ENCODE measurements around the gene STK32C. TPM values are rescaled to one million over a fixed set of nuclear protein-coding genes. Genes with fewer than 3 reads are reported as not detected.
"Not testable (repeated sequence)": the region's sequence is repeated elsewhere in the genome, so short reads cannot be mapped to it uniquely, and the experiment has no call there.

Gene STK32C
- total and polyA plus RNA-seq, 8 donors, result 9.9 to 18.2 (median 11.6) TPM

DNA sequence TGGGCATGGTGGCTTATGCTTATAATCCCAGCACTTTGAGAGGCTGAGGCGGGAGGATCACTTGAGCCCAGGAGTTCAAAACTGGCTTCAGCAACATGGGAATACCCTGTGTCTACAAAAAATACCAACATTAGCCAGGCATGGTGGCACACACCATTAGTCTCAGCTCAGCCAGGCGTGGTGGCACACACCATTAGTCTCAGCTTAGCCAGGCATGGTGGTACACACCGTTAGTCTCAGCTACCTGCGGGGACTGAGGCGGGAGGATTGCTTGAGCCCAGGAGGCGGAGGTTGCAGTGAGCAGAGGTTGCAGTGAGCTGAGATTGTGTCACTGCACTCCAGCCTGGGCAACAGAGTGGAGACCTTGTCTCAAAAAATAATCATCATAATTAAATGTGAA is 33.3 kb upstream of the STK32C start:
- intact Hi-C loops (cut with DNase I), result loop anchor here in 1 of 2 donors (10.0 kb wide), 1 partner anchor 116 kb away; no protein-coding TSS in a partner anchor
- no peaks in the 10 kb centered on the region for H3K27me3 ChIP-seq
- DNase-seq (peak in 1 of 4 donors; percentile 6), ATAC-seq (no peak)
- no peak overlapping the region for H3K4me3 ChIP-seq
- no peak overlapping the region for H3K27ac ChIP-seq
- peaks cover 6 to 17% of the 10 kb centered on the region in 2 donors for H3K4me1 ChIP-seq
- peaks cover 0 to 19% of the 10 kb centered on the region in 2 donors for H3K36me3 ChIP-seq
- no peaks in the 10 kb centered on the region for H3K9me3 ChIP-seq
- TF ChIP-seq, protein P1, sequence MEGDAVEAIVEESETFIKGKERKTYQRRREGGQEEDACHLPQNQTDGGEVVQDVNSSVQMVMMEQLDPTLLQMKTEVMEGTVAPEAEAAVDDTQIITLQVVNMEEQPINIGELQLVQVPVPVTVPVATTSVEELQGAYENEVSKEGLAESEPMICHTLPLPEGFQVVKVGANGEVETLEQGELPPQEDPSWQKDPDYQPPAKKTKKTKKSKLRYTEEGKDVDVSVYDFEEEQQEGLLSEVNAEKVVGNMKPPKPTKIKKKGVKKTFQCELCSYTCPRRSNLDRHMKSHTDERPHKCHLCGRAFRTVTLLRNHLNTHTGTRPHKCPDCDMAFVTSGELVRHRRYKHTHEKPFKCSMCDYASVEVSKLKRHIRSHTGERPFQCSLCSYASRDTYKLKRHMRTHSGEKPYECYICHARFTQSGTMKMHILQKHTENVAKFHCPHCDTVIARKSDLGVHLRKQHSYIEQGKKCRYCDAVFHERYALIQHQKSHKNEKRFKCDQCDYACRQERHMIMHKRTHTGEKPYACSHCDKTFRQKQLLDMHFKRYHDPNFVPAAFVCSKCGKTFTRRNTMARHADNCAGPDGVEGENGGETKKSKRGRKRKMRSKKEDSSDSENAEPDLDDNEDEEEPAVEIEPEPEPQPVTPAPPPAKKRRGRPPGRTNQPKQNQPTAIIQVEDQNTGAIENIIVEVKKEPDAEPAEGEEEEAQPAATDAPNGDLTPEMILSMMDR (IDR thresholded peaks at IDR 0.05), result no peak

DNA sequence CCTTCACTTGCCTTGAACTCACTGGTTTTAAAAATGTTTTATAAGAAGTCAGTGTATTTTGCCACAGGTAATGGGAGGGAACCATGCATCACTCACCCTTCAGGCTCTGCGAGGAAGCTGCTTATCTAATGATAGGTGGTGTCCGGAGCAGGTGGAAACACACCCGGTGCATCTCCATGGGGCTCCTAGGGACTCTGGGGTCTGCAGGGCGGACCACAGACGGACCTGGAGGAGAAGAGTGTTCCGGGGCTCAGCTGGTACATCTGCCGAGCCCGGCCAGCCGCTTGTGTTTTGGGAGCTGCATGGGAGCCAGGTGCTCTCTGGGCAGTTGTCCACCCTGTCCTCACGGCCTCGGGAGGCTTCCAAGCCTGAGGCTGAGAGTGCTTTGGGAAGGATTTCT is 31.5 kb upstream of the STK32C start:
- H3K4me3 ChIP-seq, result no peak overlapping the region
- intact Hi-C loops (cut with DNase I), result no loop called here
- H3K9me3 ChIP-seq, result no peaks in the 10 kb centered on the region
- H3K27me3 ChIP-seq, result no peaks in the 10 kb centered on the region
- peaks cover 0 to 6% of the 10 kb centered on the region in 2 donors for H3K36me3 ChIP-seq
- no peak overlapping the region for H3K27ac ChIP-seq
- ATAC-seq (no peak), DNase-seq (no peak)
- TF ChIP-seq, protein P1 (IDR thresholded peaks at IDR 0.05), result no peak
- H3K4me1 ChIP-seq, result peaks cover 10 to 28% of the 10 kb centered on the region in 2 donors

DNA sequence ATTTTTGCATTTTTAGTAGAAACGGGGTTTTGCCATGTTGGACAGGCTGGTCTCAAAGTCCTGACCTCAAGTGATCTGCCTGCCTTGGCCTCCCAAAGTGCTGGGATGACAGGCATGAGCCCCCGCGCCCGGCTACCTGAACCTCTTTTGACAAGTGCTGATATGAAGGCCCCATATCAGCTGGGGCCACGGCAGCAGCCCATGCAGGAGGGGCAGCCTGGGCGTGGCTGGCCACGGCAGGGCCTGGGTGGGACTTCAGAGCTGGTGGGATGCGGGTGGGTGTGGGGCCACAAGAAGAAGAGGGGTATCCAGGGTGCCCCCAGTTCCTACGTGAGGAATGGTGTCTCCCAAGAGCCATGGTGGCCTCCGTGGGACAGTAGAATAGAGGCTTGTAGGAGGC is 31.1 kb upstream of the STK32C start:
- no peaks in the 10 kb centered on the region for H3K27me3 ChIP-seq
- intact Hi-C loops (cut with DNase I), result no loop called here

DNA sequence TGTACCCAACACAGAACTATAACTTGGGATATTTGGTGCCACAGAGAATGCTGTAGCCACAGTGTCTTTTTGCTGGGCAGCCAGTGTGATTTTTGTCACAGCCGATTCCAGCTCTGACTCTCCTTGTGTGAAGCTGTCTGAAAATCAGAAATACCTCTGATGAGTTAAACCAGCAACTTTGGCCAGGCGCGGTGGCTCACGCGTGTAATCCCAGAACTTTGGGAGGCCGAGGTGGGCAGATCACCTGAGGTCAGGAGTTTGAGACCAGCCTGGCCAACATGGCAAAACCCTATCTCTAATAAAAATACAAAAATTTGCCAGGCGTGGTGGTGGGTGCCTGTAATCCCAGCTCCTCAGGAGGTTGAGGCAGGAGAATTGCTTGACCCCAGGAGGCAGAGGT is 30.1 kb upstream of the STK32C start:
- ATAC-seq; H3K9me3 ChIP-seq; H3K27me3 ChIP-seq; DNase-seq; H3K36me3 ChIP-seq; intact Hi-C loops (cut with DNase I): not testable (repeated sequence)
- Histone ChIP-seq H3K27ac (peak overlapping the region; percentile 72 to 79), H3K4me3 (peak overlapping the region in 1 of 2 donors; percentile 36), H3K4me1 (peaks cover 12 to 33% of the 10 kb centered on the region in 2 donors)

More for the DNA sequence above, 31.1 kb upstream of the STK32C start:
- Histone ChIP-seq H3K36me3 (peaks cover 0 to 6% of the 10 kb centered on the region in 2 donors), H3K4me1 (peaks cover 10 to 28% of the 10 kb centered on the region in 2 donors), H3K4me3 (no peak overlapping the region), H3K27ac (no peak overlapping the region), H3K9me3 (no peaks in the 10 kb centered on the region)
- no peak for DNase-seq
- no peak for ATAC-seq
- TF ChIP-seq, protein P1 (IDR thresholded peaks at IDR 0.05), result no peak

DNA sequence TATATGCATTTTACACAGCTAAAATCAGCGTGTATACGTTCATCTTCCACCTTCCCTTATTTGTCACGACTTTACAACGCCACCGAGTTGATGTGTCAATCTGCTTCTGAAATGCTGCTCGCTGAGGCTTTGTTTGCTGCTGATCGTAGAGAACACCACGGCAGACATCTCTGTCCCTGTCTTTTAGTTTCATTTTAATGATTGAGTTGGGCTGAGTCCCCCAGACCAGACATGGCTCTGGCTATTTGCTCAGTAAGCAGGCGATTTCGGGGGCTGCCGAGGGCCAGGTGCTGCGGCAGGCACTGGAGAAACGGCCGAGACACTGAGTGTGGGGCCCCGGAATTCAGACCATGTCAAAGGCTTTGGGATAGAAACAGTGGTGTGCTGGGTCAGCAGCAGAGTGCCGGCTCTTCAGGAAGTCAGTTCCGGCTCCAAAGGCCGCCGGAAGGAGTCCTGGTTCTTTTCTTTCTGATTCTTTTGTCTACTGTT is 29.2 kb upstream of the STK32C start:
- Histone ChIP-seq H3K27ac (peak overlapping the region; percentile 72 to 79), H3K36me3 (no peaks in the 10 kb centered on the region), H3K4me1 (peaks cover 18 to 39% of the 10 kb centered on the region in 2 donors), H3K27me3 (no peaks in the 10 kb centered on the region), H3K9me3 (no peaks in the 10 kb centered on the region), H3K4me3 (peak overlapping the region; percentile 21 to 36)
- DNase-seq (no peak), ATAC-seq (peak; percentile 33)
- TF ChIP-seq, protein P1 (IDR thresholded peaks at IDR 0.05), result no peak
- intact Hi-C loops (cut with DNase I), result no loop called here

Measured in left lung (tissue), 10 donors.